OCI-LY7 (cell line): ENCODE results near the gene LHPP. TPM values are rescaled to one million over a fixed set of nuclear protein-coding genes. Genes with fewer than 3 reads are reported as not detected.

Experiments
- BruUV-seq: library from RNA; stranded (reverse); fragments of 400-500 nt; replicated peaks from 2 replicates; lab custom pipeline; 2021; lab: Mats Ljungman, UMichigan
- CTCF ChIA-PET: fragments of 300-600 bp; sonication (Branson Sonifier 250); formaldehyde crosslinking; loops from one replicate; lab custom pipeline; 2022; ENCODE audit warnings: antibody characterized with exemption; ENCODE audit not compliant: unreplicated experiment; lab: Charles Lee
- POLR2A ChIA-PET: fragments of 300-600 bp; sonication (Branson Sonifier 250); formaldehyde crosslinking; loops from one replicate; lab custom pipeline; 2022; ENCODE audit warnings: antibody characterized with exemption; lab: Charles Lee
- DNase-seq: peaks from one replicate; pipeline ENCODE4 v3.0.0-alpha.2; 2015; ENCODE audit warnings: low spot score
- H2AFZ ChIP-seq: fragments of 200-600 bp; sonication (generic), shearing (Covaris generic); 2 replicates; pipeline ENCODE4 v1.6.1; 2014; ENCODE audit warnings: mild to moderate bottlenecking, antibody characterized with exemption, low read length, moderate library complexity
- H3K27ac ChIP-seq: fragments of 200-600 bp; sonication (generic); 2 replicates; pipeline ENCODE4 v1.5.1; 2014; ENCODE audit warnings: mixed run types, low read depth, mild to moderate bottlenecking, moderate library complexity, low read length, inconsistent platforms; ENCODE audit not compliant: poor library complexity, severe bottlenecking
- H3K36me3 ChIP-seq: fragments of 200-600 bp; sonication (generic); 2 replicates; pipeline ENCODE4 v1.6.1; 2014; ENCODE audit warnings: mild to moderate bottlenecking, antibody characterized with exemption, low read length, moderate library complexity, mixed read lengths; ENCODE audit not compliant: insufficient read depth
- H3K4me1 ChIP-seq: fragments of 200-600 bp; sonication (generic); 2 replicates; pipeline ENCODE4 v1.5.1; 2014; ENCODE audit warnings: mild to moderate bottlenecking, low read length; ENCODE audit not compliant: insufficient read depth, poor library complexity, severe bottlenecking
- H3K4me2 ChIP-seq: fragments of 200-600 bp; sonication (generic); 2 replicates; pipeline ENCODE4 v1.6.1; 2014; ENCODE audit warnings: mild to moderate bottlenecking, low read length
- H3K4me3 ChIP-seq: fragments of 200-600 bp; sonication (generic); 2 replicates; pipeline ENCODE4 v1.5.1; 2014; ENCODE audit warnings: mild to moderate bottlenecking, low read depth, low read length; ENCODE audit not compliant: poor library complexity, severe bottlenecking
- H3K79me2 ChIP-seq: fragments of 200-600 bp; sonication (generic); 2 replicates; pipeline ENCODE4 v1.6.1; 2016; ENCODE audit warnings: low read depth, mild to moderate bottlenecking, low read length, moderate library complexity, mixed read lengths; ENCODE audit not compliant: insufficient read depth
- H3K9me2 ChIP-seq: fragments of 200-600 bp; sonication (generic); 2 replicates; pipeline ENCODE4 v1.6.1; 2016; ENCODE audit warnings: mild to moderate bottlenecking, low read length, mixed read lengths; ENCODE audit not compliant: insufficient read depth
- H3K9me3 ChIP-seq: fragments of 200-600 bp; sonication (generic); 2 replicates; pipeline ENCODE4 v1.6.1; 2014; ENCODE audit warnings: mild to moderate bottlenecking, mixed run types, low read length, mixed read lengths
- H4K20me1 ChIP-seq: fragments of 200-600 bp; sonication (generic); 2 replicates; pipeline ENCODE4 v1.6.1; 2014; ENCODE audit warnings: mild to moderate bottlenecking, antibody characterized with exemption, low read length, moderate library complexity, mixed read lengths; ENCODE audit not compliant: insufficient read depth
- EZH2phosphoT487 ChIP-seq: fragments of 200-600 bp; sonication (generic); IDR thresholded peaks from 2 replicates; pipeline ENCODE4 v1.6.1; 2018; ENCODE audit warnings: low read depth, borderline replicate concordance, mild to moderate bottlenecking, mixed run types, antibody characterized with exemption, low read length, moderate library complexity, mixed read lengths
- intact Hi-C: fragments of 100-400 bp; cut with micrococcal nuclease; formaldehyde crosslinking; loops from one replicate; pipeline ENCODE4 v1.10.0; 2022; ENCODE audit not compliant: unreplicated experiment
- total RNA-seq, 2 experiments: library from RNA; depleted of rRNA in 1 of 2; stranded (reverse); fragments of >200 nt in 1 of 2; shearing (Covaris generic) in 1 of 2; gene quantifications; 2 replicates each; pipeline ENCODE4 v1.2.3, GENCODE V29; 2014 to 2022
- TF ChIP-seq, protein P1 (sequence below): fragments of 200-600 bp; sonication (generic); conservative IDR thresholded peaks from 2 replicates; pipeline ENCODE4 v1.5.1; 2014; ENCODE audit warnings: mild to moderate bottlenecking, antibody characterized with exemption, low read length, moderate library complexity, mixed read lengths

LHPP gene
- total RNA-seq, 2 experiments from 2014 or later = 30.3 to 65.2 TPM

GRCh38 chr10:124624466-124624865 lies 162.8 kb downstream of the LHPP start:
- Histone ChIP-seq H3K27ac (no peak overlapping the region), H3K9me3 (no peaks in the 10 kb centered on the region), H3K4me1 (peaks cover 42% of the 10 kb centered on the region), H3K4me2 (no peak overlapping the region), H3K9me2 (no peaks in the 10 kb centered on the region), H3K36me3 (peaks cover 19% of the 10 kb centered on the region; the same call in 1 of the 2 replicates), H3K79me2 (no peaks in the 10 kb centered on the region), H3K4me3 (no peak overlapping the region), H4K20me1 (no peaks in the 10 kb centered on the region), H2AFZ (no peak overlapping the region)
- intact Hi-C loops = loop anchor here (10.0 kb wide), 1 partner anchor 200 kb away; no protein-coding TSS in a partner anchor
- BruUV-seq = no TSS peak
- TF ChIP-seq, protein P1, sequence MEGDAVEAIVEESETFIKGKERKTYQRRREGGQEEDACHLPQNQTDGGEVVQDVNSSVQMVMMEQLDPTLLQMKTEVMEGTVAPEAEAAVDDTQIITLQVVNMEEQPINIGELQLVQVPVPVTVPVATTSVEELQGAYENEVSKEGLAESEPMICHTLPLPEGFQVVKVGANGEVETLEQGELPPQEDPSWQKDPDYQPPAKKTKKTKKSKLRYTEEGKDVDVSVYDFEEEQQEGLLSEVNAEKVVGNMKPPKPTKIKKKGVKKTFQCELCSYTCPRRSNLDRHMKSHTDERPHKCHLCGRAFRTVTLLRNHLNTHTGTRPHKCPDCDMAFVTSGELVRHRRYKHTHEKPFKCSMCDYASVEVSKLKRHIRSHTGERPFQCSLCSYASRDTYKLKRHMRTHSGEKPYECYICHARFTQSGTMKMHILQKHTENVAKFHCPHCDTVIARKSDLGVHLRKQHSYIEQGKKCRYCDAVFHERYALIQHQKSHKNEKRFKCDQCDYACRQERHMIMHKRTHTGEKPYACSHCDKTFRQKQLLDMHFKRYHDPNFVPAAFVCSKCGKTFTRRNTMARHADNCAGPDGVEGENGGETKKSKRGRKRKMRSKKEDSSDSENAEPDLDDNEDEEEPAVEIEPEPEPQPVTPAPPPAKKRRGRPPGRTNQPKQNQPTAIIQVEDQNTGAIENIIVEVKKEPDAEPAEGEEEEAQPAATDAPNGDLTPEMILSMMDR = no peak
- no peak for TF ChIP-seq EZH2phosphoT487
- no peak for DNase-seq
- CTCF ChIA-PET = no interaction called here
- POLR2A ChIA-PET = no interaction called here

DNA sequence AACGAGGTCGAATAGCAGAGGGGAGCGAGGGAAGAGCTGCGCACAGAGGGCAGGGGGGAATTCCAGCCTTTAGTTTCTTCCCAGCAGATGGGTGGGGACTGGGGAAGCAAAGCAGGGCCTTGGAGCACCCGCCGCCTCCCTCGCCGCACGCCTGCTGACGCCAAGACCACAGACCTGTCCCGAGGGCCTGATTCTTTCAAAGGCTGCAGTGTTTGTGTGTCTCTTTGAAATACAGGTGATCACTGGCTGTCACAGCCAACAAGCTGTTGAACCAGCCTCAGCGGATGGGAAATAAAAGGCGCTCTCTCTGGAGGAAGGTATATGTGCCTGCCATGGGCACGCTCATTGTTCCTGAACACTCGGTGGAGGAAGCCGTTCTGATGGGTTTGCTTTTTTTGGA lies 163.3 kb downstream of the LHPP start:
- Histone ChIP-seq H3K4me1 (peaks cover 38% of the 10 kb centered on the region), H2AFZ (no peak overlapping the region), H3K9me2 (no peaks in the 10 kb centered on the region), H4K20me1 (no peaks in the 10 kb centered on the region), H3K9me3 (no peaks in the 10 kb centered on the region), H3K36me3 (peaks cover 19% of the 10 kb centered on the region; the same call in 1 of the 2 replicates), H3K4me3 (no peak overlapping the region), H3K27ac (no peak overlapping the region), H3K79me2 (no peaks in the 10 kb centered on the region), H3K4me2 (no peak overlapping the region)
- no peak for TF ChIP-seq EZH2phosphoT487
- TF ChIP-seq, protein P1 = no peak
- DNase-seq = no peak
- intact Hi-C loops = loop anchor here (10.0 kb wide), 1 partner anchor 200 kb away; no protein-coding TSS in a partner anchor
- CTCF ChIA-PET = no interaction called here
- no TSS peak for BruUV-seq
- POLR2A ChIA-PET = no interaction called here

- Histone ChIP-seq H3K4me3 (no peak overlapping the region), H3K9me3 (no peaks in the 10 kb centered on the region), H3K36me3 (peaks cover 14% of the 10 kb centered on the region; the same call in 1 of the 2 replicates), H3K4me2 (no peak overlapping the region), H3K9me2 (no peaks in the 10 kb centered on the region), H3K27ac (no peak overlapping the region), H3K4me1 (peaks cover 29% of the 10 kb centered on the region), H2AFZ (no peak overlapping the region), H4K20me1 (no peaks in the 10 kb centered on the region), H3K79me2 (no peaks in the 10 kb centered on the region)
- CTCF ChIA-PET = no interaction called here
- intact Hi-C loops = loop anchor here (10.0 kb wide), 1 partner anchor 199 kb away; no protein-coding TSS in a partner anchor
- POLR2A ChIA-PET = no interaction called here
- TF ChIP-seq, protein P1 = no peak
- TF ChIP-seq EZH2phosphoT487 = no peak
- BruUV-seq = no TSS peak
- DNase-seq = no peak
Observed at GRCh38 chr10:124625831-124626238, 164.2 kb downstream of the LHPP start.
